Erythroblast (primary cell): ENCODE results near the gene HES5.

Experiments used
- GATA1 ChIP-seq: IDR thresholded peaks from 2 replicates; pipeline ENCODE4 v1.6.1; 2011; ENCODE audit warnings: low read depth, mild to moderate bottlenecking, control low read depth, low read length, moderate library complexity
- POLR2A ChIP-seq: IDR thresholded peaks from 2 replicates; pipeline ENCODE4 v1.6.1; 2011; ENCODE audit warnings: mild to moderate bottlenecking, low read length

DNA sequence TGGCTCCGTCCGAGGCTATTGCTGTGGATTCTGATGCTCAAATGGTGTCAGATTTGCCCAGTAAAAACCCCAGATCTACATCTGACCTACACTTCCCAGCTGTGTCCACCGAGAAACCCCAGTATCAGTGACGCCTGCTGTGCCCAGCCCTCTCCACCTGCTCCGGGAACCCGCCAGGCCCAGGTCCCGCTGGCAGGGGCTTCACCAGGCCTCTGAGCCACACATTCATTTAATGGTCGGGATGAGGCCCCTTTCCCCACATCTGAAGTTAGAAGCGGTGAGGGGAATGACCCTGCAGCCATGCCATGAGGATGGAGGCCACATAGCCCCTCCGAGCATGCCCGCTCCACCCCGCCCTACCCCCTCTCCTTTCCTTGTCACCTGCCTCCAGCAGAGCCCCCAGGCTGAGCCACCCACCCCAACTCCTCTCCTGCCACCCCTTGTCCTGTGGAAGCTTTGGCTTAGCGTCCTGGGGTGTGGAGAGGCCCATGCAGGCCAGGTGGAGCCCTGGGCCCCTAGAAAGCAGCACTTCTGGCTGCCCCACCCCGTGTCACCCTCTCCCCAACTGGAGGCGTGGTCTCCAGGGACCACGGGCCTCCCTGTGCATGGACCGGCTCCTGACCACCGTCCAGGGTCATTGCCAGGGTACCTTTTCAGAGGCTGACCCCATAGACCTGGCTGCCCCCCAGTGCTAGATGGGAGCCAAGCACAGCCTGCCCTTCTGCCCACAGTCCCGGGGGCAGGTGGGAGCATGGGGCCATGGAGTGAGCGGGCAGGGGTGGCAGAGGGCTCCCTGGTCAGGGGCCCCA, 34.1 kb upstream of the HES5 start:
- TF ChIP-seq POLR2A (no peak), GATA1 (no peak)
